DOHH2 (cell line): Measurements from ENCODE around the gene ZSWIM5.

Experiments
- CTCF ChIP-seq: fragments of 200-600 bp; sonication (generic); IDR thresholded peaks from one replicate; pipeline ENCODE4 v1.5.1; 2014; ENCODE audit warnings: antibody characterized with exemption, mild to moderate bottlenecking, low read depth, low read length; ENCODE audit not compliant: poor library complexity, severe bottlenecking
- EZH2phosphoT487 ChIP-seq: fragments of 200-600 bp; sonication (generic); IDR thresholded peaks from 2 replicates; pipeline ENCODE4 v1.6.1; 2017; ENCODE audit warnings: borderline replicate concordance, mild to moderate bottlenecking, antibody characterized with exemption, low read length, moderate library complexity, mixed read lengths

- no peak for TF ChIP-seq CTCF
- no peak for TF ChIP-seq EZH2phosphoT487
Observed at GRCh38 chr1:45141247-45142003, 65.0 kb downstream of the ZSWIM5 start.
